ENCODE data around the gene LGMN. TPM values are rescaled to one million over a fixed set of nuclear protein-coding genes. Genes with fewer than 3 reads are reported as not detected.
"Not testable (repeated sequence)": the region's sequence is repeated elsewhere in the genome, so short reads cannot be mapped to it uniquely, and the experiment has no call there.

LGMN gene
- total RNA-seq, 1 experiment from 2014 or later = 33.7 TPM

GRCh38 chr14:92750222-92750728 is 1.8 kb upstream of the LGMN start:
- H3K9me3 ChIP-seq (replicated peaks); H3K4me3 ChIP-seq; DNase-seq; H3K27ac ChIP-seq; H3K36me3 ChIP-seq; H3K4me1 ChIP-seq; H3K27me3 ChIP-seq: not testable (repeated sequence)

- H3K27ac ChIP-seq = peak overlapping the region; percentile 34
- no peaks in the 10 kb centered on the region for H3K9me3 ChIP-seq (replicated peaks)
- no peaks in the 10 kb centered on the region for H3K4me1 ChIP-seq
- H3K36me3 ChIP-seq = no peaks in the 10 kb centered on the region
- DNase-seq = no peak
- H3K27me3 ChIP-seq = no peaks in the 10 kb centered on the region
- H3K4me3 ChIP-seq = peak overlapping the region; percentile 73
Observed at GRCh38 chr14:92747701-92748258, 647 bp downstream of the LGMN start.

GRCh38 chr14:92744198-92744597 is 4.2 kb downstream of the LGMN start:
- Histone ChIP-seq H3K4me1 (no peaks in the 10 kb centered on the region), H3K36me3 (no peaks in the 10 kb centered on the region)

GRCh38 chr14:92740440-92740839 is 8.0 kb downstream of the LGMN start:
- DNase-seq = no peak
- no peak overlapping the region for H3K4me3 ChIP-seq
- no peaks in the 10 kb centered on the region for H3K36me3 ChIP-seq
- H3K27ac ChIP-seq = no peak overlapping the region
- no peaks in the 10 kb centered on the region for H3K27me3 ChIP-seq
- no peaks in the 10 kb centered on the region for H3K9me3 ChIP-seq (replicated peaks)
- no peaks in the 10 kb centered on the region for H3K4me1 ChIP-seq

More at GRCh38 chr14:92744198-92744597, 4.2 kb downstream of the LGMN start:
- DNase-seq = no peak
- Histone ChIP-seq H3K27me3 (no peaks in the 10 kb centered on the region), H3K9me3 (replicated peaks) (no peaks in the 10 kb centered on the region), H3K4me3 (no peak overlapping the region), H3K27ac (no peak overlapping the region)

- Histone ChIP-seq H3K4me3 (no peak overlapping the region), H3K9me3 (replicated peaks) (no peaks in the 10 kb centered on the region), H3K27me3 (no peaks in the 10 kb centered on the region), H3K27ac (no peak overlapping the region), H3K36me3 (no peaks in the 10 kb centered on the region), H3K4me1 (no peaks in the 10 kb centered on the region)
- no peak for DNase-seq
Observed at GRCh38 chr14:92737619-92738188, 10.7 kb downstream of the LGMN start.

- Histone ChIP-seq H3K9me3 (replicated peaks) (no peaks in the 10 kb centered on the region), H3K4me1 (no peaks in the 10 kb centered on the region), H3K36me3 (no peaks in the 10 kb centered on the region), H3K27ac (no peak overlapping the region), H3K27me3 (no peaks in the 10 kb centered on the region), H3K4me3 (no peak overlapping the region)
- no peak for DNase-seq
Observed at GRCh38 chr14:92737206-92737605, 11.2 kb downstream of the LGMN start.

GRCh38 chr14:92735344-92735743 is 13.1 kb downstream of the LGMN start:
- Histone ChIP-seq H3K27me3 (no peaks in the 10 kb centered on the region), H3K4me1 (peaks cover 3% of the 10 kb centered on the region), H3K36me3 (peaks cover 2% of the 10 kb centered on the region; the same call in 1 of the 2 replicates)

GRCh38 chr14:92734618-92735017 is 13.8 kb downstream of the LGMN start:
- H3K27me3 ChIP-seq = no peaks in the 10 kb centered on the region
- peaks cover 2% of the 10 kb centered on the region; the same call in 1 of the 2 replicates for H3K36me3 ChIP-seq
- no peak overlapping the region for H3K27ac ChIP-seq
- no peak overlapping the region for H3K4me3 ChIP-seq
- H3K4me1 ChIP-seq = peaks cover 7% of the 10 kb centered on the region
- DNase-seq = no peak
- H3K9me3 ChIP-seq (replicated peaks) = no peaks in the 10 kb centered on the region

More at GRCh38 chr14:92735344-92735743, 13.1 kb downstream of the LGMN start:
- no peaks in the 10 kb centered on the region for H3K9me3 ChIP-seq (replicated peaks)
- H3K27ac ChIP-seq = no peak overlapping the region
- no peak overlapping the region for H3K4me3 ChIP-seq
- DNase-seq = no peak

GRCh38 chr14:92733007-92733406 is 15.4 kb downstream of the LGMN start:
- Histone ChIP-seq H3K27me3 (no peaks in the 10 kb centered on the region), H3K4me1 (peaks cover 10% of the 10 kb centered on the region), H3K4me3 (no peak overlapping the region), H3K36me3 (peaks cover 2% of the 10 kb centered on the region; the same call in 1 of the 2 replicates), H3K9me3 (replicated peaks) (no peaks in the 10 kb centered on the region), H3K27ac (no peak overlapping the region)
- DNase-seq = no peak

GRCh38 chr14:92731622-92732115 is 16.8 kb downstream of the LGMN start:
- no peak overlapping the region for H3K27ac ChIP-seq
- peaks cover 2% of the 10 kb centered on the region; the same call in 1 of the 2 replicates for H3K36me3 ChIP-seq
- H3K9me3 ChIP-seq (replicated peaks) = no peaks in the 10 kb centered on the region
- peaks cover 10% of the 10 kb centered on the region for H3K4me1 ChIP-seq
- H3K4me3 ChIP-seq = no peak overlapping the region
- DNase-seq = no peak
- no peaks in the 10 kb centered on the region for H3K27me3 ChIP-seq

GRCh38 chr14:92729634-92730358 is 18.6 kb downstream of the LGMN start:
- Histone ChIP-seq H3K36me3 (peaks cover 2% of the 10 kb centered on the region; the same call in 1 of the 2 replicates), H3K27ac (peak overlapping the region; percentile 29), H3K4me3 (peak overlapping the region; percentile 20), H3K4me1 (peaks cover 10% of the 10 kb centered on the region), H3K27me3 (no peaks in the 10 kb centered on the region), H3K9me3 (replicated peaks) (no peaks in the 10 kb centered on the region)
- peak; percentile 58 to 81 for DNase-seq

GRCh38 chr14:92728759-92729364 is 19.6 kb downstream of the LGMN start:
- H3K9me3 ChIP-seq (replicated peaks) = no peaks in the 10 kb centered on the region
- no peak overlapping the region for H3K27ac ChIP-seq
- H3K4me1 ChIP-seq = peaks cover 10% of the 10 kb centered on the region
- no peaks in the 10 kb centered on the region for H3K27me3 ChIP-seq
- DNase-seq = peak; percentile 35 to 38
- no peak overlapping the region for H3K4me3 ChIP-seq
- H3K36me3 ChIP-seq = peaks cover 2% of the 10 kb centered on the region; the same call in 1 of the 2 replicates

GRCh38 chr14:92726933-92727262 is 21.5 kb downstream of the LGMN start:
- Histone ChIP-seq H3K4me1 (peaks cover 10% of the 10 kb centered on the region), H3K36me3 (peaks cover 2% of the 10 kb centered on the region; the same call in 1 of the 2 replicates), H3K27ac (no peak overlapping the region), H3K4me3 (no peak overlapping the region), H3K27me3 (no peaks in the 10 kb centered on the region), H3K9me3 (replicated peaks) (no peaks in the 10 kb centered on the region)
- no peak for DNase-seq

- Histone ChIP-seq H3K27ac (no peak overlapping the region), H3K9me3 (replicated peaks) (no peaks in the 10 kb centered on the region), H3K4me1 (peaks cover 10% of the 10 kb centered on the region), H3K27me3 (no peaks in the 10 kb centered on the region), H3K4me3 (no peak overlapping the region), H3K36me3 (no peaks in the 10 kb centered on the region; the same call in 1 of the 2 replicates)
- no peak for DNase-seq
Observed at GRCh38 chr14:92726135-92726932, 22.1 kb downstream of the LGMN start.

Measured in SJCRH30 (cell line).